ENCODE measurements around the gene ARHGAP40. TPM values are rescaled to one million over a fixed set of nuclear protein-coding genes. Genes with fewer than 3 reads are reported as not detected.
A peak's percentile ranks its signal among the peaks of the same experiment; 100 is the strongest.

The ARHGAP40 gene
- polyA plus RNA-seq (2013, experiment 1 of 4), result not detected
- not detected for polyA plus RNA-seq (2013, experiment 2 of 4)
- polyA plus RNA-seq (2013, experiment 3 of 4), result 0.59 TPM
- 0.08 TPM for polyA plus RNA-seq (2013, experiment 4 of 4)

- no peaks in the 10 kb centered on the region for H3K36me3 ChIP-seq (ENCODE audit: control insufficient read depth, insufficient read depth, low read length)
- no peak within 1 kb of the TSS for H3K27ac ChIP-seq (ENCODE audit: insufficient read depth, low read depth, low read length, poor library complexity, severe bottlenecking)
- peaks cover 11% of the 10 kb centered on the region for H3K4me1 ChIP-seq (ENCODE audit: control insufficient read depth, insufficient read depth, low read length)
- no peaks in the 10 kb centered on the region for H3K9me3 ChIP-seq (ENCODE audit: control insufficient read depth, low read length)
- peak within 1 kb of the TSS; percentile 22 for H3K4me3 ChIP-seq (ENCODE audit: insufficient read depth, low read depth, low read length)
- peaks cover 14% of the 10 kb centered on the region for H3K27me3 ChIP-seq (ENCODE audit: control insufficient read depth, insufficient read depth, low read length, poor library complexity, severe bottlenecking)
- WGBS, 2 experiments, result 22 to 23% methylated on average over 42 of the region's 42 CpGs
These were observed at the start of gene ARHGAP40 for GRCh38 chr20:38601216-38602184. Gene ARHGAP40 (plus strand): TSS chr20:38601809.

DNA sequence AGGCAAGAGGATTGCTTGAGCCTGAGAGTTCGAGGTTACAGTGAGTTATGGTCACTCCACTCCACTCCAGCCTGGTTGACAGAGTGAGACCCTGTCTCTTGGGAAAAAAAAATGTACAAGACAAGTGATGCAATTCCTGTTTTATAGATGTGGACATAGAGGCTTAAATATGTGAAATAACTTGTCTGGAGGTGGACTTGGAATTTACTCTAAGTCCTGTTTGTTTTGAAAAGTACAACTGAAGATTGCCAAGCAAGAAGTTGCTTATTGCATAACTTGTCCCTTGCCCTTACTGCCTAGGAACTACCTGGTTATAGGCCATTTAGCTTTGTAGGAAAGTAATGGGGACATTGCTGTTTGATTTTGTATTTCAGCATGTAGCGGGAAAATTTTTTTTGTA is 46.6 kb upstream of the ARHGAP40 start:
- Histone ChIP-seq H3K4me1 (ENCODE audit: control insufficient read depth, insufficient read depth, low read length) (no peaks in the 10 kb centered on the region), H3K36me3 (ENCODE audit: control insufficient read depth, insufficient read depth, low read length) (peaks cover 20% of the 10 kb centered on the region), H3K9me3 (ENCODE audit: control insufficient read depth, low read length) (no peaks in the 10 kb centered on the region), H3K27me3 (ENCODE audit: control insufficient read depth, insufficient read depth, low read length, poor library complexity, severe bottlenecking) (no peaks in the 10 kb centered on the region), H3K27ac (ENCODE audit: insufficient read depth, low read depth, low read length, poor library complexity, severe bottlenecking) (no peak overlapping the region), H3K4me3 (ENCODE audit: insufficient read depth, low read depth, low read length) (no peak overlapping the region)
- 91 to 97% methylated on average over 2 of the region's 2 CpGs for WGBS, 2 experiments

DNA sequence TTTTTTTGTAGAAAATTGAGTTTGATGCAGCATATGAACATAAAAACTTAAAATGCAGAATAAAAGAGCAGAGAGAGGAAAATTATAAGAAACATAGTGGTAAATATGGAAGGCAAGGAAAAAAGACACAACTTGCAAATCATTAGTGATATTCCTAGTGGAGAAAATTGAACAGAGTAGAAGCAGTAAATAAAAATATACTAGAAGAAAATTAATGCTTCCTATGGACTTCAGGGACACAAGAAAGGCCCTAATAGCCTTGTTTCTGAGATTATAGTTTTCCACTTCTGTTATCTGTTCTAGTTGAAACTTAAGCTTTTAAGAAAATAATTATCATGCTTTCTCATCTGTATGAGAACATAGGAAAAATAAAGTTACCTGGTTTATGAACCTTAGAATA is 46.2 kb upstream of the ARHGAP40 start:
- Histone ChIP-seq H3K36me3 (ENCODE audit: control insufficient read depth, insufficient read depth, low read length) (peaks cover 20% of the 10 kb centered on the region), H3K4me3 (ENCODE audit: insufficient read depth, low read depth, low read length) (no peak overlapping the region)

GRCh38 chr20:38557174-38557573 is 44.4 kb upstream of the ARHGAP40 start:
- H3K27ac ChIP-seq (ENCODE audit: insufficient read depth, low read depth, low read length, poor library complexity, severe bottlenecking), result no peak overlapping the region
- H3K27me3 ChIP-seq (ENCODE audit: control insufficient read depth, insufficient read depth, low read length, poor library complexity, severe bottlenecking), result no peaks in the 10 kb centered on the region
- no peaks in the 10 kb centered on the region for H3K4me1 ChIP-seq (ENCODE audit: control insufficient read depth, insufficient read depth, low read length)
- no peak overlapping the region for H3K4me3 ChIP-seq (ENCODE audit: insufficient read depth, low read depth, low read length)
- H3K36me3 ChIP-seq (ENCODE audit: control insufficient read depth, insufficient read depth, low read length), result peaks cover 11% of the 10 kb centered on the region
- no peaks in the 10 kb centered on the region for H3K9me3 ChIP-seq (ENCODE audit: control insufficient read depth, low read length)
- WGBS, 2 experiments, result 95 to 100% methylated on average over 2 of the region's 2 CpGs

More for the DNA sequence above, 46.2 kb upstream of the ARHGAP40 start:
- H3K4me1 ChIP-seq (ENCODE audit: control insufficient read depth, insufficient read depth, low read length), result no peaks in the 10 kb centered on the region
- no peaks in the 10 kb centered on the region for H3K27me3 ChIP-seq (ENCODE audit: control insufficient read depth, insufficient read depth, low read length, poor library complexity, severe bottlenecking)
- no peak overlapping the region for H3K27ac ChIP-seq (ENCODE audit: insufficient read depth, low read depth, low read length, poor library complexity, severe bottlenecking)
- no peaks in the 10 kb centered on the region for H3K9me3 ChIP-seq (ENCODE audit: control insufficient read depth, low read length)

DNA sequence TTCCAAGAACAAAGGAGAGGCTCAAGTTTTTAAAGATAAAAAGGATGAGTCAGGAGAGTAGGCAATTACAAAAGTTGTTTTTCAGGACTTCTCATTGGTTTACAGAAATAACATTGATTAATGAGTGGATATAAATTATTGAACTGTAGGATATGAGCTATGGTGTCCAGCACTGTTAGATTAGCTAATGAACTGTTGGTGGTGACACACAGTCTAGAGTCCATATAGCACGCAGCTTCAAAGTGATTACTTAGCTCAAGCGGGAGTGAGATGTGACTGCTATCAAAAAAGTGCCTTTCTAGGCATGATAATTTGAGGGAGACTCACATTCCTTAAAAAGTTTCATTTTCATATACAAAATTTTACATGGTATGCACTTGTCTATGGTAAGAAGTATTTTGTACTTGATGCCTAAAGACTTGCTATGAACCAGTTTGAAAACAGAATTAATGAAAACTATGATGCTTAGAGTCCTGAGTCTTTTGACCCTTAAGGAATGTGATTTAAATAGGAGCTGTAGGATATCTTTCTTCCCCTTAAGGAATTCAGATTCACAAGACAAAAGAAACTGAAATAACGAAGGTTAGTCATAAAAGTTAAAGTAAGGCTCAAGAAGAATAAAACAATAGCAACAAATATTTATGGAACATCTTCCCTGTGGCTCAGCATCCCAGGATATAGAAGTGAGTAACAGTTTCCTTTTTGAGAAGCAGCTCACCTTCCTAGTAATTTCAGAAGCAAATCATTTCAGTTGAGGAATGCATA is 42.8 kb upstream of the ARHGAP40 start:
- Histone ChIP-seq H3K36me3 (ENCODE audit: control insufficient read depth, insufficient read depth, low read length) (peaks cover 9% of the 10 kb centered on the region), H3K9me3 (ENCODE audit: control insufficient read depth, low read length) (no peaks in the 10 kb centered on the region)
- 95 to 98% methylated on average over 2 of the region's 3 CpGs for WGBS, 2 experiments

GRCh38 chr20:38559764-38560163 is 41.8 kb upstream of the ARHGAP40 start:
- Histone ChIP-seq H3K4me3 (ENCODE audit: insufficient read depth, low read depth, low read length) (no peak overlapping the region), H3K4me1 (ENCODE audit: control insufficient read depth, insufficient read depth, low read length) (no peaks in the 10 kb centered on the region), H3K9me3 (ENCODE audit: control insufficient read depth, low read length) (no peaks in the 10 kb centered on the region), H3K36me3 (ENCODE audit: control insufficient read depth, insufficient read depth, low read length) (peaks cover 3% of the 10 kb centered on the region), H3K27me3 (ENCODE audit: control insufficient read depth, insufficient read depth, low read length, poor library complexity, severe bottlenecking) (no peaks in the 10 kb centered on the region), H3K27ac (ENCODE audit: insufficient read depth, low read depth, low read length, poor library complexity, severe bottlenecking) (no peak overlapping the region)
- whole genome bisulfite sequencing, 2 experiments, result 97 to 98% methylated on average over 3 of the region's 3 CpGs

More for the DNA sequence above, 42.8 kb upstream of the ARHGAP40 start:
- no peak overlapping the region for H3K4me3 ChIP-seq (ENCODE audit: insufficient read depth, low read depth, low read length)
- H3K4me1 ChIP-seq (ENCODE audit: control insufficient read depth, insufficient read depth, low read length), result no peaks in the 10 kb centered on the region
- H3K27me3 ChIP-seq (ENCODE audit: control insufficient read depth, insufficient read depth, low read length, poor library complexity, severe bottlenecking), result no peaks in the 10 kb centered on the region
- H3K27ac ChIP-seq (ENCODE audit: insufficient read depth, low read depth, low read length, poor library complexity, severe bottlenecking), result no peak overlapping the region

GRCh38 chr20:38563802-38564431 is 37.7 kb upstream of the ARHGAP40 start:
- no peaks in the 10 kb centered on the region for H3K27me3 ChIP-seq (ENCODE audit: control insufficient read depth, insufficient read depth, low read length, poor library complexity, severe bottlenecking)
- no peaks in the 10 kb centered on the region for H3K36me3 ChIP-seq (ENCODE audit: control insufficient read depth, insufficient read depth, low read length)
- no peaks in the 10 kb centered on the region for H3K9me3 ChIP-seq (ENCODE audit: control insufficient read depth, low read length)
- no peaks in the 10 kb centered on the region for H3K4me1 ChIP-seq (ENCODE audit: control insufficient read depth, insufficient read depth, low read length)
- H3K4me3 ChIP-seq (ENCODE audit: insufficient read depth, low read depth, low read length), result no peak overlapping the region
- H3K27ac ChIP-seq (ENCODE audit: insufficient read depth, low read depth, low read length, poor library complexity, severe bottlenecking), result no peak overlapping the region
- WGBS, 2 experiments, result 94 to 97% methylated on average over 6 of the region's 6 CpGs

DNA sequence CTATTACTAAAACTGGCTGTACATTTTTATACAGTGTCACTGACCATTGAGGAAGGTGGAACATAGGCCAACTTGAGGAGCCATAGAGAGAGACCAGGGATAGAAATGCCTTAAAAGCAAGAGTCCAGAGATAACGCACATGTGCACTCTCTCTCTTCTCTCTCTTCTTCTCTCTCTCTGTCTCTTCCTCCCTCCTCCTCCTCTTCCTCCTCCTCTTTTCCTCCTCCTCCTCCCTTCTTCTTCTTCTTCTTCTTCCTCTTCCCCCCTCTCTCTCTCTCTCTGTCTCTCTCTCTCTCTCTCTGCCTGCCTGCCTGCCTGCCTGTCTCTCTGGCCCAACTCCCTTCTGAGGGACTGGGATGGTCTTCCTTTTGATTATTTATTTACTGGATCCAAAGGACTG is 36.9 kb upstream of the ARHGAP40 start:
- H3K4me3 ChIP-seq (ENCODE audit: insufficient read depth, low read depth, low read length), result no peak overlapping the region
- no peaks in the 10 kb centered on the region for H3K27me3 ChIP-seq (ENCODE audit: control insufficient read depth, insufficient read depth, low read length, poor library complexity, severe bottlenecking)
- WGBS, 2 experiments, result 93 to 97% methylated on average over 1 of the region's 1 CpG
- H3K9me3 ChIP-seq (ENCODE audit: control insufficient read depth, low read length), result no peaks in the 10 kb centered on the region
- H3K36me3 ChIP-seq (ENCODE audit: control insufficient read depth, insufficient read depth, low read length), result no peaks in the 10 kb centered on the region
- H3K27ac ChIP-seq (ENCODE audit: insufficient read depth, low read depth, low read length, poor library complexity, severe bottlenecking), result no peak overlapping the region
- H3K4me1 ChIP-seq (ENCODE audit: control insufficient read depth, insufficient read depth, low read length), result no peaks in the 10 kb centered on the region

DNA sequence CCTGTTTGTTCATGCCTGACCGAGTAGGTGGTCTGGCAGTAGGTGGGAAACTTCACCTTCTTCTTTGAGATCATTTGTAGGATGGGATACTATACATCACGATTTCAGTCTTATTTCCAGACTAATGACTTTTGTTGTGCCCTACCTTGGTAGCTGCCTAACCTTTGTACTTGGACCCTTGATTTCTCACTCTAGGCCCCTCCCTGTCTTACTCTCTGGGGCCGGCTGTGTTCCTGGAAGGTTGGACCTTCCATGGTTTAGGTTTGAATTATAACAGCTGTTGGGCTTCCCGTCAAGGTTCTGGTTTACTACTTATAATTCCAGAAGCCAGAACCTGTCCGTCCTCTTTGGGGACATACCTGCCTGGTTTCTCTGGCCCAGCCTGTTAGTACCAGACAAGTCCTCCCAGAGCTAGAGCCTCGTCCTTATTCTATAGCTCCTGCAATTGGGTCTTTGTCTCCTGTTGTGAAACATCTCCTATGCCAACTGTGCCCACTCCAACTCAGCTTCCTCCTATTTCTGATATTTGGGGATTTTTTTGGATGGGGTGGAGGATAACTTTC is 35.5 kb upstream of the ARHGAP40 start:
- no peaks in the 10 kb centered on the region for H3K36me3 ChIP-seq (ENCODE audit: control insufficient read depth, insufficient read depth, low read length)
- H3K4me3 ChIP-seq (ENCODE audit: insufficient read depth, low read depth, low read length), result no peak overlapping the region
- no peak overlapping the region for H3K27ac ChIP-seq (ENCODE audit: insufficient read depth, low read depth, low read length, poor library complexity, severe bottlenecking)
- WGBS, 2 experiments, result 94 to 97% methylated on average over 6 of the region's 6 CpGs
- H3K27me3 ChIP-seq (ENCODE audit: control insufficient read depth, insufficient read depth, low read length, poor library complexity, severe bottlenecking), result no peaks in the 10 kb centered on the region
- H3K4me1 ChIP-seq (ENCODE audit: control insufficient read depth, insufficient read depth, low read length), result no peaks in the 10 kb centered on the region
- no peaks in the 10 kb centered on the region for H3K9me3 ChIP-seq (ENCODE audit: control insufficient read depth, low read length)

Measured in ectodermal cell (in vitro differentiated cells).